Measurements from ENCODE around the gene VCAM1. TPM values are rescaled to one million over a fixed set of nuclear protein-coding genes. Genes with fewer than 3 reads are reported as not detected.

VCAM1 gene
- total and polyA plus RNA-seq, 2 of the 4 experiments (the other 2 are of a cell fraction) = 10.1 to 21.1 TPM

- Histone ChIP-seq H4K8ac (ENCODE audit: low read depth in 2 of 2, low read length in 2 of 2) (peak overlapping the region in 1 of 2 experiments; percentile 59; a peak in 2 of 4 replicates), H2AFZ (replicated peaks; ENCODE audit: low read length, poor library complexity) (no peak overlapping the region), H4K91ac (ENCODE audit: insufficient read depth, low read depth, low read length) (peak overlapping the region; percentile 80), H3K79me1 (ENCODE audit: low read depth in 1 of 2, low read length in 2 of 2) (no peaks in the 10 kb centered on the region), H3K4me2 (ENCODE audit: low read depth, low read length) (0 out of 2 replicates have a peak overlapping the region, but pooled peaks have one; percentile 11), H3K4me1 (ENCODE audit: control insufficient read depth, insufficient read depth, low read length) (peaks cover 6% of the 10 kb centered on the region), H3K56ac (ENCODE audit: extremely low read depth, insufficient read depth, low read length) (0 out of 2 replicates have a peak overlapping the region, but pooled peaks have one; percentile 2), H3K4me3 (ENCODE audit: insufficient read depth, low read depth, low read length) (no peak overlapping the region), H3K9me1 (ENCODE audit: insufficient read depth, low read length) (peaks cover 2% of the 10 kb centered on the region; the same call in 1 of the 2 replicates), H3K9ac (ENCODE audit: low read depth, low read length) (no peak overlapping the region), H2AK9ac (replicated peaks; ENCODE audit: low read depth, low read length, poor library complexity) (no peak overlapping the region), H3K4ac (ENCODE audit: low read depth, low read length) (peak overlapping the region; percentile 88), H4K20me1 (ENCODE audit: insufficient read depth, low read length) (no peaks in the 10 kb centered on the region), H3K36me3 (ENCODE audit: control insufficient read depth, insufficient read depth, low read length) (peaks cover 17% of the 10 kb centered on the region), H4K5ac (ENCODE audit: low read depth, low read length) (peak overlapping the region; percentile 93), H3K27ac (ENCODE audit: insufficient read depth, low read length) (peak overlapping the region; percentile 86; the same call in 1 of the 2 replicates), H2BK15ac (ENCODE audit: low read depth, low read length) (peak overlapping the region; percentile 75; the same call in 2 of the 3 replicates), H2BK120ac (ENCODE audit: low read depth, low read length) (peak overlapping the region; percentile 87), H3K9me3 (ENCODE audit: control insufficient read depth, insufficient read depth, low read length) (no peaks in the 10 kb centered on the region), H3K18ac (ENCODE audit: low read depth, low read length) (peak overlapping the region; percentile 96), H3K27me3 (ENCODE audit: control insufficient read depth, insufficient read depth, low read length) (no peaks in the 10 kb centered on the region), H3K14ac (replicated peaks; ENCODE audit: low read depth, low read length) (peak overlapping the region; percentile 89), H2BK5ac (ENCODE audit: low read depth, low read length, poor library complexity, severe bottlenecking) (peak overlapping the region; percentile 2), H3K23ac (ENCODE audit: low read depth, low read length) (peak overlapping the region; percentile 27; the same call in 1 of the 2 replicates), H2BK20ac (ENCODE audit: low read depth, low read length) (peak overlapping the region; percentile 89), H2AK5ac (ENCODE audit: low read depth, low read length) (peak overlapping the region; percentile 83; the same call in 1 of the 2 replicates)
- DNase-seq (no peak), ATAC-seq (ENCODE audit: low read depth) (no peak)
- no TSS peak for BruUV-seq (replicated peaks)
- intact Hi-C loops (cut with micrococcal nuclease) = no loop called here
- in situ Hi-C loops (cut with MboI; ENCODE audit: low sequenced_read_pairs) = no loop called here
- CTCF ChIA-PET = interaction anchor here (1.1 to 1.4 kb wide), 2 partner anchors 10 to 17 kb away, joined by 3 read pairs; no protein-coding TSS in a partner anchor
- TF ChIP-seq POLR2A (IDR thresholded peaks at IDR 0.05; ENCODE audit: low read depth, low read length) (no peak), CTCF (conservative IDR thresholded peaks at IDR 0.05; ENCODE audit: low read depth, low read length) (no peak), USF2 (IDR thresholded peaks at IDR 0.05; ENCODE audit: low read depth, low read length) (no peak), CEBPB (IDR thresholded peaks at IDR 0.05; ENCODE audit: low read depth, low read length) (0 out of 2 replicates have a peak, but pooled peaks have one; percentile 6), SMC3 (IDR thresholded peaks at IDR 0.05; ENCODE audit: low read depth, low read length) (no peak)
- WGBS, 2 experiments (ENCODE audit: extremely low coverage in 2 of 2, insufficient read length in 1 of 2) = no CpG with 5 or more reads among the region's 3 CpGs
- POLR2A ChIA-PET (ENCODE audit: unreplicated experiment) = no interaction called here
- dilution Hi-C loops (cut with HindIII; ENCODE audit: low sequenced_read_pairs, unreplicated experiment) = no loop called here
Measured at GRCh38 chr1:100735244-100735643, 15.7 kb downstream of the VCAM1 start.

Measured in IMR-90 (cell line).